Measurements from ENCODE around the gene SIX2.

- TF ChIP-seq CTCF (IDR thresholded peaks at IDR 0.05) (no peak), EP300 (IDR thresholded peaks at IDR 0.05) (no peak)
Measured at GRCh38 chr2:45000341-45000901, 8.8 kb downstream of the SIX2 start.
